Measurements from ENCODE around the gene PCMT1. TPM values are rescaled to one million over a fixed set of nuclear protein-coding genes. Genes with fewer than 3 reads are reported as not detected.

PCMT1 gene
- total and polyA plus RNA-seq, 10 of the 15 experiments (the other 5 are each of a cell fraction or from before 2014, with no cell fraction given) = 48.5 to 126 (median 81.2) TPM

DNA sequence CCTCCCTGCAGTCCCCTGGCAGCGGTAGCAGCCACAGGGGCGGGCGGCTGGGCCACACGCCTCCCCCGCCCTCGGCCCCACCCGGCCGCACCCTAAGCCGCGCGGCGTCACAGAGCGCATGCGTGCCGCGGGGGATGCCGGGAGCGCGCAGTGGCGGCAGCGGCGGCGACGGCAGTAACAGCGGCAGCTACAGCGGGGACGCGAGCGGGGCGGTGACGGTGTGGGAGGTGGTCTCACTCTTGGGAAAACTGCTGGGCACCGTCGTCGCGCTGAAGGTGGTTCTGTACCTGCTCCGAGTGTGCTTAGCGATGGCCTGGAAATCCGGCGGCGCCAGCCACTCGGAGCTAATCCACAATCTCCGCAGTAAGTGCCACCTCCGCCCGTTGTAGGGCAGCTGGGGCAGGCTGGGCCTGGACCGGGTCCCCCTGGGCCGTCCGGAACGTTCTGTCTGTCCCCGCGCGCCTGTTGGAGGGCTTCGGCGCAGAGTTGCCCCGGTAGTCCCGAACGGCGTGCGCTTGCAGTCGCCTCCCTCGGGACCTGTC is at the start of gene PCMT1 (continued):
- TF ChIP-seq IKZF1 (conservative IDR thresholded peaks at IDR 0.05) = peak; percentile 68
- TF ChIP-seq SMAD1 (IDR thresholded peaks at IDR 0.05; ENCODE audit: low read depth, partially characterized antibody) = no peak
- TF ChIP-seq E2F8 (IDR thresholded peaks at IDR 0.05; ENCODE audit: low read depth, partially characterized antibody) = no peak
- TF ChIP-seq HCFC1 (IDR thresholded peaks at IDR 0.05; ENCODE audit: low read length) = peak; percentile 41
- TF ChIP-seq TCF12 (IDR thresholded peaks at IDR 0.05; ENCODE audit: low read depth, low read length) = no peak
- no peak for TF ChIP-seq CBX3 (IDR thresholded peaks at IDR 0.05; ENCODE audit: borderline replicate concordance, low read depth)
- TF ChIP-seq SRF (IDR thresholded peaks at IDR 0.05; ENCODE audit: low read depth in 2 of 2, low read length in 2 of 2) = 0 out of 4 replicates have a peak, but pooled peaks of 1 of the 2 experiments have one; percentile 11
- no peak for TF ChIP-seq IRF4 (IDR thresholded peaks at IDR 0.05; ENCODE audit: low read depth, low read length)
- no peak for TF ChIP-seq RB1 (IDR thresholded peaks at IDR 0.05; ENCODE audit: borderline replicate concordance)
- TF ChIP-seq PAX8 (IDR thresholded peaks at IDR 0.05) = no peak
- no peak for TF ChIP-seq MXI1 (IDR thresholded peaks at IDR 0.05; ENCODE audit: low read depth, low read length)
- no peak for TF ChIP-seq FOXM1 (IDR thresholded peaks at IDR 0.05; ENCODE audit: low read depth, low read length)
- peak; percentile 55; the same call in 1 of the 2 replicates for TF ChIP-seq ZNF207 (IDR thresholded peaks at IDR 0.05; ENCODE audit: borderline replicate concordance)
- TF ChIP-seq DPF2 (IDR thresholded peaks at IDR 0.05) = peak; percentile 86; the same call in 1 of the 2 replicates
- TF ChIP-seq GATAD2B (conservative IDR thresholded peaks at IDR 0.05; ENCODE audit: low read depth) = peak; percentile 83
- no peak for TF ChIP-seq ZNF24 (IDR thresholded peaks at IDR 0.05)
- 0 out of 2 replicates have a peak, but pooled peaks have one; percentile 17 for TF ChIP-seq BACH1 (IDR thresholded peaks at IDR 0.05; ENCODE audit: borderline replicate concordance)
- peak in 1 of 2 experiments; percentile 12; a peak in 1 of 4 replicates for TF ChIP-seq BHLHE40 (IDR thresholded peaks at IDR 0.05; ENCODE audit: borderline replicate concordance in 1 of 2, low read depth in 2 of 2, low read length in 1 of 2)
- peak; percentile 70 for TF ChIP-seq MEF2B (IDR thresholded peaks at IDR 0.05; ENCODE audit: partially characterized antibody, poor library complexity, severe bottlenecking)
